ENCODE measurements around the gene RNF112. TPM values are rescaled to one million over a fixed set of nuclear protein-coding genes. Genes with fewer than 3 reads are reported as not detected.

The RNF112 gene
- total and polyA plus RNA-seq, 2 of the 8 experiments (the other 6 are each of a cell fraction or from before 2014, with no cell fraction given) = 1.1 to 2.2 TPM

DNA sequence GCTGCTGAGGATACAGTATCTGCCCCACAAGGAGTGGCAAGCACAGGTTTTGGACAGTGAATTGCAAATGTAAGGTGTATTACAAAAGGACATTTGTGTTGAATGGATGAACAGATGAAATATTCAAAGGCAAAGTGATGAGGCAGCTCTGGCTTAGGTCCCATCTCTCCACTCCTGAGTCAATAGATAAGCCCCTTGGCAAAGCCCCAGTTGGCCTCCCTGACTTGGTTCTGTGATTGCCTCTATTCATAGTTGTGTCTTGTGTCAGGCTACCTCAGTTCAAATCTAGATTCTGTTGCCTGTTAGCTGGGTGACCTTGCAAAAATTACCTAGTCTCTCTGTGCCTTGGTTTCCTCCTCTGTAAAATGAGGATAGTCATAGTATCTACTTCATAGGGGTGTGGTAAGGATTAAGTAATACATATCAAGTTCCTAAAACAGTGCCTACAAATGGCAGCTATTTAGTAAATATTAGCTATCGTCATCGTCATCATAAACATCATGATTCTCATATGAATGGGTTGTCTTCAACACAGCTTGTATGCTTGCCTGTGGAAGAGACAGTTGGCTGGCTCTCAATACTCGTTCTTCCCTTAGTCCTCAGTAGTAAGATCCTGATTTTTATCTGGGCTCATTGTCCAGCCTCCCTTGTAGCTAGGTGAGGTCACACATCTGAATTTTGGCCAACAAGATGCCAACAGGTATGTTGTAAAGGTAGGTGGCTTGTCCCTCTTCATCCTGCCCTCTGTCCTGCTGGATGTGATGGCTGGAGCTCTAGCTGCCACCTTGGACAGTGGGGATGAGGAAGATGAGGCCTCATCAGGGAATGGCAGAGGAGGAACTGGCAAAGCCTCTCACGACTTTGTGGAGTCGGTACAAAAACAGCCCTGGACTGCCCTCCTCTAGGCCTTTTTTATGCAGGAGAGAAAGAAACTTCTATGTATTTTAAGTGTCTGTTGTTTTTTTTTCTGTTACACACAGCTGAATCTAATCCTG lies 21.9 kb upstream of the RNF112 start (continued):
- TF ChIP-seq NRF1 (IDR thresholded peaks at IDR 0.05; ENCODE audit: low read depth, low read length) (no peak), SRF (IDR thresholded peaks at IDR 0.05; ENCODE audit: low read depth, low read length) (no peak), ASH2L (IDR thresholded peaks at IDR 0.05; ENCODE audit: low read length) (no peak), CHD1 (IDR thresholded peaks at IDR 0.05; ENCODE audit: low read depth, low read length) (no peak), EP300 (IDR thresholded peaks at IDR 0.05; ENCODE audit: borderline replicate concordance in 1 of 2, low read depth in 2 of 2, low read length in 2 of 2) (no peak), TAF1 (IDR thresholded peaks at IDR 0.05; ENCODE audit: low read depth, low read length) (no peak), KDM5A (IDR thresholded peaks at IDR 0.05; ENCODE audit: low read length) (no peak), KDM4A (IDR thresholded peaks at IDR 0.05; ENCODE audit: low read depth, low read length, severe bottlenecking) (no peak)
- TF ChIP-seq, protein P1, sequence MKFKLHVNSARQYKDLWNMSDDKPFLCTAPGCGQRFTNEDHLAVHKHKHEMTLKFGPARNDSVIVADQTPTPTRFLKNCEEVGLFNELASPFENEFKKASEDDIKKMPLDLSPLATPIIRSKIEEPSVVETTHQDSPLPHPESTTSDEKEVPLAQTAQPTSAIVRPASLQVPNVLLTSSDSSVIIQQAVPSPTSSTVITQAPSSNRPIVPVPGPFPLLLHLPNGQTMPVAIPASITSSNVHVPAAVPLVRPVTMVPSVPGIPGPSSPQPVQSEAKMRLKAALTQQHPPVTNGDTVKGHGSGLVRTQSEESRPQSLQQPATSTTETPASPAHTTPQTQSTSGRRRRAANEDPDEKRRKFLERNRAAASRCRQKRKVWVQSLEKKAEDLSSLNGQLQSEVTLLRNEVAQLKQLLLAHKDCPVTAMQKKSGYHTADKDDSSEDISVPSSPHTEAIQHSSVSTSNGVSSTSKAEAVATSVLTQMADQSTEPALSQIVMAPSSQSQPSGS (IDR thresholded peaks at IDR 0.05; ENCODE audit: low read length) = no peak
- TF ChIP-seq, protein P2, sequence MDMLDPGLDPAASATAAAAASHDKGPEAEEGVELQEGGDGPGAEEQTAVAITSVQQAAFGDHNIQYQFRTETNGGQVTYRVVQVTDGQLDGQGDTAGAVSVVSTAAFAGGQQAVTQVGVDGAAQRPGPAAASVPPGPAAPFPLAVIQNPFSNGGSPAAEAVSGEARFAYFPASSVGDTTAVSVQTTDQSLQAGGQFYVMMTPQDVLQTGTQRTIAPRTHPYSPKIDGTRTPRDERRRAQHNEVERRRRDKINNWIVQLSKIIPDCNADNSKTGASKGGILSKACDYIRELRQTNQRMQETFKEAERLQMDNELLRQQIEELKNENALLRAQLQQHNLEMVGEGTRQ (IDR thresholded peaks at IDR 0.05; ENCODE audit: low read length) = no peak

All from H1 (cell line).